HepG2 (cell line): Measurements from ENCODE around the gene NRDE2. TPM values are rescaled to one million over a fixed set of nuclear protein-coding genes. Genes with fewer than 3 reads are reported as not detected.

ENCODE experiments used
- CSRNP2 ChIP-seq: sonication (generic); formaldehyde crosslinking; conservative IDR thresholded peaks from 2 replicates; pipeline ENCODE4 v1.8.0; 2022; ENCODE audit warnings: low read depth, missing genetic modification reagents
- DZIP1 ChIP-seq: sonication (generic); formaldehyde crosslinking; IDR thresholded peaks from 2 replicates; pipeline ENCODE4 v1.5.0; 2020; ENCODE audit warnings: mild to moderate bottlenecking, missing genetic modification reagents
- HMGA1 ChIP-seq: sonication (generic); formaldehyde crosslinking; conservative IDR thresholded peaks from 2 replicates; pipeline ENCODE4 v1.4.0; 2020; ENCODE audit warnings: missing genetic modification reagents
- MAFG ChIP-seq: sonication (generic); formaldehyde crosslinking; IDR thresholded peaks from 2 replicates; pipeline ENCODE4 v1.5.1; 2020; ENCODE audit warnings: mild to moderate bottlenecking, missing genetic modification reagents
- NR3C1 ChIP-seq: sonication (generic); formaldehyde crosslinking; IDR thresholded peaks from 2 replicates; pipeline ENCODE4 v1.4.0; 2020; ENCODE audit warnings: missing genetic modification reagents
- RELA ChIP-seq: sonication (generic); formaldehyde crosslinking; IDR thresholded peaks from 2 replicates; pipeline ENCODE4 v1.4.0; 2020; ENCODE audit warnings: missing genetic modification reagents
- REPIN1 ChIP-seq: sonication (generic); formaldehyde crosslinking; IDR thresholded peaks from 2 replicates; pipeline ENCODE4 v1.8.0; 2022; ENCODE audit warnings: missing genetic modification reagents, low read depth, mild to moderate bottlenecking, borderline replicate concordance
- RFXAP ChIP-seq: sonication (generic); formaldehyde crosslinking; IDR thresholded peaks from 2 replicates; pipeline ENCODE4 v1.4.0; 2020; ENCODE audit warnings: missing genetic modification reagents, borderline replicate concordance
- SYNCRIP ChIP-seq: fragments of 200-400 bp; formaldehyde crosslinking; IDR thresholded peaks from 2 replicates; pipeline ENCODE4 v1.6.1; 2018; ENCODE audit warnings: mild to moderate bottlenecking, low read depth, low read length; ENCODE audit not compliant: insufficient read depth
- TBP ChIP-seq: sonication (generic); formaldehyde crosslinking; IDR thresholded peaks from 2 replicates; pipeline ENCODE4 v1.5.0; 2020; ENCODE audit warnings: missing genetic modification reagents
- ZFAT ChIP-seq: sonication (generic); formaldehyde crosslinking; conservative IDR thresholded peaks from 2 replicates; pipeline ENCODE4 v1.8.1; 2023; ENCODE audit warnings: missing genetic modification reagents, inconsistent platforms
- ZFP1 ChIP-seq: IDR thresholded peaks from 2 replicates; pipeline ENCODE4 v1.6.1; 2016
- ZKSCAN8 ChIP-seq: IDR thresholded peaks from 2 replicates; pipeline ENCODE4 v1.6.1; 2016; ENCODE audit warnings: borderline replicate concordance, missing genetic modification reagents, missing compliant biosample characterization
- ZNF160 ChIP-seq: sonication (generic); formaldehyde crosslinking; IDR thresholded peaks from 2 replicates; pipeline ENCODE4 v1.8.0; 2022; ENCODE audit warnings: mild to moderate bottlenecking, inconsistent platforms, missing genetic modification reagents
- ZNF230 ChIP-seq: sonication (generic); formaldehyde crosslinking; IDR thresholded peaks from 2 replicates; pipeline ENCODE4 v1.4.0; 2020; ENCODE audit warnings: mild to moderate bottlenecking, missing genetic modification reagents
- ZNF549 ChIP-seq: sonication (generic); formaldehyde crosslinking; IDR thresholded peaks from 2 replicates; pipeline ENCODE4 v1.5.0; 2020; ENCODE audit warnings: missing genetic modification reagents
- ZNF644 ChIP-seq: IDR thresholded peaks from 2 replicates; pipeline ENCODE4 v1.6.1; 2016; ENCODE audit warnings: low read depth
- ZNF891 ChIP-seq: sonication (generic); formaldehyde crosslinking; IDR thresholded peaks from 2 replicates; pipeline ENCODE4 v1.5.0; 2020; ENCODE audit warnings: mild to moderate bottlenecking, missing genetic modification reagents
- polyA plus RNA-seq, 8 experiments: library from polyadenylated mRNA; depleted of rRNA in 3 of 8; stranded (reverse) in 7 of 8; unstranded in 1 of 8; fragments of >200 nt; fragmentation: Illumina TruSeq in 4 of 8; extraction: Trizol in 4 of 8; gene quantifications; 2 replicates each; pipeline versions ENCODE4 v1.2.1 to v1.2.3, GENCODE V29; 2011 to 2016; ENCODE audit warnings: low read depth in 4 of 8, missing spikeins in 1 of 8, mixed read lengths in 1 of 8; ENCODE audit not compliant: insufficient read depth in 1 of 8
- total RNA-seq, 5 experiments: library from RNA; depleted of rRNA; stranded (reverse); fragments of >200 nt; fragmentation: Illumina TruSeq; extraction: Trizol; gene quantifications; 2 replicates each; pipeline ENCODE4 v1.2.3, GENCODE V29; 2016; ENCODE audit warnings: low read depth in 1 of 5
- TF ChIP-seq, protein P1 (sequence below): sonication (generic); formaldehyde crosslinking; IDR thresholded peaks from 2 replicates; pipeline ENCODE4 v1.8.1; 2023; ENCODE audit warnings: mild to moderate bottlenecking, missing genetic modification reagents
- TF ChIP-seq, protein P2 (sequence below): sonication (generic); formaldehyde crosslinking; IDR thresholded peaks from 2 replicates; pipeline ENCODE4 v1.5.1; 2020; ENCODE audit warnings: mild to moderate bottlenecking, missing genetic modification reagents
- TF ChIP-seq, protein P3 (sequence below): sonication (generic); formaldehyde crosslinking; IDR thresholded peaks from 2 replicates; pipeline ENCODE4 v1.9.0; 2022; ENCODE audit warnings: missing genetic modification reagents, mild to moderate bottlenecking, borderline replicate concordance

Gene NRDE2
- total and polyA plus RNA-seq, 2 of the 13 experiments (the other 11 are each of a cell fraction or from before 2014, with no cell fraction given): 5.6 to 12.5 TPM

DNA sequence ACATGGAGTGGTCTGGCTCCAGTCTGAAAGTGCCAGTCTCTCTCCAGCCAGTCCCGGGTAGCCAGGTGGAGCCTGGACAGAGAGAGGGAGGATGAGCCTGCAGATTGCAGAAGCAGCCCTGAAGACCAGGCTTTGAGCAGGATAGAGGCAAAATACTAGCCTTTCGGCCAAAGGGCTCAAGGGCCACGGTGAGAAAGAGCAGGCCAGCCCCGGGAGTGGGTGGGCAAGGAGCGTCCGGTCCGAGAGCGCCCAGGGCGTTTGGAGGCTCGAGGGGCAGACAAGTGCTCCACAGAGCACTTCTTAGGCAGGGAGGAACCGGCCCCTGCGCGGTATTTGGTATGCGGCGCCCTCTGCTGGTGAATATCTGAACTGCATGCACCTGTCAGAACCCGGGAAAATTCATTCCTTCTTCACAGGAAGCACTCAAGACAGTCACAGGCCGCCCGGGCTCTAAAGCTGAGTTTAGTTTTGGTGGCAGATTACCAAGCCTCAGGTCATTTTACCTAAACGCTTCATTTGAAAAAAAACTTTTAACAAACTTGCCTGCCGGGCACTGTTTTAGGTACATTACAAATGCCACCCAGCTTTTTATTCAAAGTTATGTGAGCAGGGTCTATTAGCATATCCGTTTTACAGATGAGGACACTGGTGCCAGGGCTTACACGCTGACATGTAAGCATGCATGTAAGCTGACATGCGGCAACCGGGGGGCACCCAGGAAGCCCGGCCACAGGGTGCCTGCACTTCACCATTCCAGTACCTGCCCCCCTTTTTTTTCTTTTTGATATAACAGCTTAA is 96.4 kb downstream of the NRDE2 start (continued):
- TF ChIP-seq, protein P1, sequence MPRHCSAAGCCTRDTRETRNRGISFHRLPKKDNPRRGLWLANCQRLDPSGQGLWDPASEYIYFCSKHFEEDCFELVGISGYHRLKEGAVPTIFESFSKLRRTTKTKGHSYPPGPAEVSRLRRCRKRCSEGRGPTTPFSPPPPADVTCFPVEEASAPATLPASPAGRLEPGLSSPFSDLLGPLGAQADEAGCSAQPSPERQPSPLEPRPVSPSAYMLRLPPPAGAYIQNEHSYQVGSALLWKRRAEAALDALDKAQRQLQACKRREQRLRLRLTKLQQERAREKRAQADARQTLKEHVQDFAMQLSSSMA (CRISPR knock-in tag): no peak
- TF ChIP-seq RELA (CRISPR knock-in tag) (no peak), TBP (CRISPR knock-in tag) (no peak), MAFG (CRISPR knock-in tag) (no peak), ZFP1 (CRISPR knock-in tag) (no peak), DZIP1 (CRISPR knock-in tag) (no peak), ZFAT (CRISPR knock-in tag) (no peak), ZNF160 (CRISPR knock-in tag) (no peak), NR3C1 (CRISPR knock-in tag) (no peak), ZNF644 (CRISPR knock-in tag) (no peak), HMGA1 (no peak), ZNF549 (CRISPR knock-in tag) (no peak), REPIN1 (CRISPR knock-in tag) (no peak), ZKSCAN8 (no peak), SYNCRIP (no peak), RFXAP (CRISPR knock-in tag) (0 out of 2 replicates have a peak, but pooled peaks have one; percentile 37), ZNF230 (CRISPR knock-in tag) (no peak), ZNF891 (no peak), CSRNP2 (CRISPR knock-in tag) (no peak)
- TF ChIP-seq, protein P2, sequence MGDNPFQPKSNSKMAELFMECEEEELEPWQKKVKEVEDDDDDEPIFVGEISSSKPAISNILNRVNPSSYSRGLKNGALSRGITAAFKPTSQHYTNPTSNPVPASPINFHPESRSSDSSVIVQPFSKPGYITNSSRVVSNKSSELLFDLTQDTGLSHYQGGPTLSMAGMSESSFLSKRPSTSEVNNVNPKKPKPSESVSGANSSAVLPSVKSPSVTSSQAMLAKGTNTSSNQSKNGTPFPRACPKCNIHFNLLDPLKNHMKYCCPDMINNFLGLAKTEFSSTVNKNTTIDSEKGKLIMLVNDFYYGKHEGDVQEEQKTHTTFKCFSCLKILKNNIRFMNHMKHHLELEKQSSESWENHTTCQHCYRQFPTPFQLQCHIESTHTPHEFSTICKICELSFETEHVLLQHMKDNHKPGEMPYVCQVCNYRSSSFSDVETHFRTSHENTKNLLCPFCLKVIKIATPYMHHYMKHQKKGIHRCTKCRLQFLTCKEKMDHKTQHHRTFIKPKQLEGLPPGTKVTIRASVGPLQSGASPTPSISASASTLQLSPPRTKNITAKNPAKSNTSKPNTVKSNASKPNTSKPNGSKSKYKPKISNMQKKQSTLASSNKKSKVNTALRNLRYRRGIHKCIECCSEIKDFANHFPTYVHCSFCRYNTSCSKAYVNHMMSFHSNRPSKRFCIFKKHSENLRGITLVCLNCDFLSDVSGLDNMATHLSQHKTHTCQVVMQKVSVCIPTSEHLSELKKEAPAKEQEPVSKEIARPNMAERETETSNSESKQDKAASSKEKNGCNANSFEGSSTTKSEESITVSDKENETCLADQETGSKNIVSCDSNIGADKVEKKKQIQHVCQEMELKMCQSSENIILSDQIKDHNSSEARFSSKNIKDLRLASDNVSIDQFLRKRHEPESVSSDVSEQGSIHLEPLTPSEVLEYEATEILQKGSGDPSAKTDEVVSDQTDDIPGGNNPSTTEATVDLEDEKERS (CRISPR knock-in tag): no peak
- TF ChIP-seq, protein P3, sequence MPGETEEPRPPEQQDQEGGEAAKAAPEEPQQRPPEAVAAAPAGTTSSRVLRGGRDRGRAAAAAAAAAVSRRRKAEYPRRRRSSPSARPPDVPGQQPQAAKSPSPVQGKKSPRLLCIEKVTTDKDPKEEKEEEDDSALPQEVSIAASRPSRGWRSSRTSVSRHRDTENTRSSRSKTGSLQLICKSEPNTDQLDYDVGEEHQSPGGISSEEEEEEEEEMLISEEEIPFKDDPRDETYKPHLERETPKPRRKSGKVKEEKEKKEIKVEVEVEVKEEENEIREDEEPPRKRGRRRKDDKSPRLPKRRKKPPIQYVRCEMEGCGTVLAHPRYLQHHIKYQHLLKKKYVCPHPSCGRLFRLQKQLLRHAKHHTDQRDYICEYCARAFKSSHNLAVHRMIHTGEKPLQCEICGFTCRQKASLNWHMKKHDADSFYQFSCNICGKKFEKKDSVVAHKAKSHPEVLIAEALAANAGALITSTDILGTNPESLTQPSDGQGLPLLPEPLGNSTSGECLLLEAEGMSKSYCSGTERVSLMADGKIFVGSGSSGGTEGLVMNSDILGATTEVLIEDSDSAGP (CRISPR knock-in tag): peak; percentile 56; the same call in 1 of the 2 replicates
